ENCODE data around the gene MED15.
A peak's percentile ranks its signal among the peaks of the same experiment; 100 is the strongest.
"Not testable (repeated sequence)": the region's sequence is repeated elsewhere in the genome, so short reads cannot be mapped to it uniquely, and the experiment has no call there.

Gene MED15, protein sequence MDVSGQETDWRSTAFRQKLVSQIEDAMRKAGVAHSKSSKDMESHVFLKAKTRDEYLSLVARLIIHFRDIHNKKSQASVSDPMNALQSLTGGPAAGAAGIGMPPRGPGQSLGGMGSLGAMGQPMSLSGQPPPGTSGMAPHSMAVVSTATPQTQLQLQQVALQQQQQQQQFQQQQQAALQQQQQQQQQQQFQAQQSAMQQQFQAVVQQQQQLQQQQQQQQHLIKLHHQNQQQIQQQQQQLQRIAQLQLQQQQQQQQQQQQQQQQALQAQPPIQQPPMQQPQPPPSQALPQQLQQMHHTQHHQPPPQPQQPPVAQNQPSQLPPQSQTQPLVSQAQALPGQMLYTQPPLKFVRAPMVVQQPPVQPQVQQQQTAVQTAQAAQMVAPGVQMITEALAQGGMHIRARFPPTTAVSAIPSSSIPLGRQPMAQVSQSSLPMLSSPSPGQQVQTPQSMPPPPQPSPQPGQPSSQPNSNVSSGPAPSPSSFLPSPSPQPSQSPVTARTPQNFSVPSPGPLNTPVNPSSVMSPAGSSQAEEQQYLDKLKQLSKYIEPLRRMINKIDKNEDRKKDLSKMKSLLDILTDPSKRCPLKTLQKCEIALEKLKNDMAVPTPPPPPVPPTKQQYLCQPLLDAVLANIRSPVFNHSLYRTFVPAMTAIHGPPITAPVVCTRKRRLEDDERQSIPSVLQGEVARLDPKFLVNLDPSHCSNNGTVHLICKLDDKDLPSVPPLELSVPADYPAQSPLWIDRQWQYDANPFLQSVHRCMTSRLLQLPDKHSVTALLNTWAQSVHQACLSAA

DNA sequence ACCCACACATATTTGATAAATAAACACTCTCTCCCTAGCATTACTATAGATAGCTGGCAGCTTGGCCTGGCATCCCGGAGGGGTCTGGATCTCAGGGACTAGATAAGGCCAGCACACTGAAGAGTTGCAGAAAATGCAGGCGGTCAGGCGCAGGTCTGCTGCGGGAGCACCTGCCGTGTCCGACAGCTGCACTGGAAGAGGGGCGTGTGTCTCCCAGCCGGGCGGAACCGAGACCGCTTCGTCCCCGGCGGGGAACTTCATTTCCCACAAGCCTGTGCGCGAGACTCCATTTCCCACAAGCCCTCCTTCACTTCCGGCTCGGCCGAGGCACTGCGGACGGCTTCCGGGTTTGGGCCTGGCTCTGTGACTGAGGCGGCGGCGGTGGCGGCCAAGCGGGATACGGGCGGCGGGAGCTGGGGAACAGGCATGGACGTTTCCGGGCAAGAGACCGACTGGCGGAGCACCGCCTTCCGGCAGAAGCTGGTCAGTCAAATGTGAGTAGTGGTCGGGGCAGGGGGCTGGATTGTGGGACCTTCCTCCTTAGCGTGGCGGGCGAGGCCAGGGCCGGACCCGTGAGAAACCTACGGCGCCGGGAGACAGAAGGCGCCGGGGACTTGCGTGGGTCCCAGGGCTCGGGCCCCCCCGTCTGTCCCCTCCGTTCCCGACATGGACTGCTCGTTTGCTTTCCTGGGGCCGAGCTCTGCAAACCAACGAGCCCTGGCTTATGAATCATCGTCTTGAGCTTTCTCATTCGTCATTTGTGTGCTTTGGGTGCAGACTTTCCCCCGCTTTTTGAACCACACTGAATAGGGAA is at the start of gene MED15:
MED15 (plus strand) TSS at position 358 of the 814 bp plus-strand sequence; CDS start at position 427, 69 bp downstream.
- DNase-seq: peak; percentile 94

DNA sequence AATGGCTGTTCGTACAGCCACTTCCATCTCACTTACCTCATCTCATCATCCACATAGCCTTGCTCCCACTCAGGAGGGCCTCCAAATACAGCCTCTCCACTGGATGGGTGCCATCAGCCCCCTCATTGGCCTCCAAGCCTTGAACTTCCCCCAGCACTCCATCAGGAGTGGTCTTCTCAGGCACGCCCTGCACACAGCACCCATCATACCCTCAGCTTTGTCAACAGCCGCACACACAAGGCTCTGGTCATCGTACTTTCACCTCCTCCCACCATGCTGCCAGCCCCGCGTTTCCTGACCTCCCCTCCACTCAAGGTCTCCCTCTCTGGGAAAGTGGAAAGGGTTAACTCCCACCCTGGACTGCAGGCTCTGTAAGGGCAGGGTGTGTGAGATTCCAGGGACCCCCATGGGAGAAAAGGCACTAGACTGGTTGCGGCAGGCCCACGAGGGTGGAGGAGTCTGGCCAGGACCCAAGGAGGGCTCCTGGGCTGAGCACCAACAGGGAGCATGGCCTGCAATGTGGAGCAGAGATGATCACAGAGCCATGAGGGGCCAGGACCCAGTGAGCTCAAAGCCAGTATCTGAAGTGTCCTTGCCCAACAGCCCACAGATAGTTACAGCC is 48.8 kb upstream of the MED15 start:
- no peak for DNase-seq

DNA sequence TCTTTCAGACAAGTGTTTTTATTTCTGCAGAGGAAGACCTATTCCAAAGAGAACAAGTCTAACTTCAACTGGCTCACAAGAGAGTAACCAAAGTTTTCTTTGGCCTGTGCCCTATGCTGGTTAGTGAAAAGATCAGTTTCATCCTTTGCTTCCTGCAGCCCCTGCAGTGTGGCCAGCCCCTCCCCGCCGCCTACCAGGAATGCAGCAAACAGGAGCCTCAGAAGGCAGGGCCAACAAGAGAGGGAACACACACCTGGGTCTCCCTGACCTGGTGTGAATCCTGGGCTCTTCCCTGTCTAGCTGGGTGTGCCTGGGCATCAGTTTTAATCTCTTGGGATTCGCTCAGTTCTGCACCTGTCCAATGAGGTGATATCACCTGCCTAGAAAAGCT is 48.3 kb upstream of the MED15 start:
- no peak for DNase-seq

DNA sequence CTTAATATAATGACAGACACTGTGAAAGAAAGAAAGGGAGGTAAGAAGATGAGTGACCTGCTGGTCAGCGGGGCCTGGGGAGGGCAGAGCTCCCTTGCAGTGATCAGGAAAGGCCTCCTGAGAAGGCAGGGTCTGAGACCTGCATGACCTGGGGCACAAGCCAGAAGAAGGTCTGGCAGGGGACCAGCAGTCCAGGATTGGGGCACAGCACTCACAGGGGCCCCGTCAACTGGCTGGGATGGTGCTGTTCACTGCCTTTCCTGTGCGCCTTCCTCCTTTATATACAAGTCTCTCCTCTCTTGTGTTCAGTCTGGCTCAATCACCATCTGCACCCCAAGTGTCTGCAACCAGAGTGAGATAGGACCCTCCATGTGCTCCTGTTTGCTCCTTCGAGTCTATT is 47.5 kb upstream of the MED15 start:
- no peak for DNase-seq

DNA sequence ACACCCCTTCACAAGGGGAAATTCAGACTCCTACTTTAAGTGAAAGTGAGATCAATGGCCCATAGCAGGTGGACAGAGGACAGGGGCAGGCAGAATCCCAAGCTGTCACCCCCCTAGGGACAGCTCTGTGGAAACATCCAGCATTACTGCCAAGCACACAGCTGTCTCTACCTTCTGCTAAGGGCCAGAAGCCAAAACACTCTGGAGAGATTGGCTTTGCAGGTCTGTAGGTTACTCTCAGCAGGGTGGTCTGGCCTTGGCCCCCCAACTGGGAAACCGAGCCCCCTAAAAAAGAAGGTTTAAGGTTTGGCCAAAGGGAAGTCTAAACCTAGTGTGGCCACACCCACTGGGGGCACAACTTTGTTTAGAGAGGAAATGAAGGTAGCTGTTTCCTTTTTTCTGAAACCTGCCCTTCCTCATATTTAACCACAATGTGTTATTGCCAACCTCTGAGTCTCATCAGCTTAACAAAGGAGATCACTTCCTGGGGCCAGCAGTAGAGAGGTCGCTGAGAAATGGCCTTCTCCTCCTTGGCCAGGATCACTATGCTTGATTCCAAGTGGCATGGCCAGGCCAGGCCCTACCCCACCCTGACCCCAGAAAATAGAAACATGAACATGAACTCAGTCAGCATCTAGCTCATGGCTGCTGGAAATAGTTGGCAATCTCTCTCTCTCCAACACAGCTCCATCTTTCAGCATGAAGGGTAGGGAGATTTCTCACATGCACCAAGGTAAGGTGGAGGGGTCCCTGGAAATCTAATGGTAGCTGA is 43.9 kb upstream of the MED15 start:
- DNase-seq: no peak

DNA sequence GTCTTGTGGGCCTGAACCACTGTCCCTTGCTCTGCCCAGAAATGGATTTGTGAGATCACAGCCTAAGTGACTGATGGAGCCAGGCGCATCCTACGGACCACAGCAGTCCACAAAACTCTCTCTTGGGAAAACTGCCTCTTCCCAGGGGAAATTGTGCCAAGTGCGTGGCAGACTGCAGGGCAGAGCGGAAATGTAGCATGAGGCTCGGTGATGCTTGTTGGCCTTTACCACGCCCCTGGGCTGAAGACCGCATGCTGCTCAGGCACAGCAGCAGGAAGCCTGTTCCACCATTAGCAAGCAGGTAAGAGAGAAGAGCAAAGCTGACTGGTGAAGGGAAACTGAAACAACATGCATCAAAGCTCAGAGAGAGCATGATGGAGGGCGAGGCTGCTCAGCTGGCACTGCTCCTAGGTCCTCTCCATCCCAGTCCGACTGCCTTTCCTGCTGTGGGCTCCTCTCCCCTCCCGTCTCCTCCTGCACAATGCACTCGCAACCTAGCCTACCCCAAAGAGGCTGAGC is 43.3 kb upstream of the MED15 start:
- peak; percentile 72 for DNase-seq

DNA sequence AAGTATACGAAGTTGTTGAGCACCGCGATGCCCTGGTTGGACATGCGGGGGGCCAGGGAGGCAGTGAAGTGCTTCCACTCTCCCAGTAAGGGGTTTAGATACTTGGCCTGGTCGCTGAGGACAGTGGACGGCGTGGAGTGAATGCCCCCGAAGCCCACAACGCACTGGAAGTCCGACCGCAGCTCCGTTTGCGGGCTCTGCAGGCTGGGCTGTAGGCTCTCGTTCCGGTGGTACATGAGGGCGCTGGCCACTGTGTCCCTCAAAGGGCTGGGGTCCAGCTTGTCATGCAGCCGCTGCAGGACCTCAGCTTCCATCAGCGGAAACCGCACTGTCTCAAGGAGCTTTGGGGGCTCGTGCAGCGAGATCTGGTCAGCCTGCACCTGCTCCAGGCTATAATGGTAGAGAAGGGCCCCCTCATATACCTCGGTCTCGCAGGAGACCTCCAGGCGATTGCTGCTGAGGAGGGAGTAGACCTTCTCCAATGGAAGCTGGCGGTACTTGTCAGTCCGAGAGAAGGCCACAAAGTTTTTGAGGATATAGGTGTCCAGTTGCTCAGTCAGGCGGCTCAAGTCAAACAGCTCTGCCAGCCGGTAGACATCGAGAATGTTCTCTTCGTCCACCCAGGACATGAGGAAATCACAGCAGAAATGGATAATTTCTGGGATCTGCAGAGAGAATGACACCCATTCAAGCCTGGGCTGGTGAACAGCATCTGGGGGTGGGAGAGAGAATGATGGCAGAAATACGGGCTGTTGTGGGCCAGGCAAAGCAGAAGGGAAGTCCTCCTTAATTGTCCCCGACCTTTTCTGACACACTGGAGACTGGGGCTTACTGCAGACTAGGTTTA is 42.3 kb upstream of the MED15 start:
- DNase-seq: no peak

DNA sequence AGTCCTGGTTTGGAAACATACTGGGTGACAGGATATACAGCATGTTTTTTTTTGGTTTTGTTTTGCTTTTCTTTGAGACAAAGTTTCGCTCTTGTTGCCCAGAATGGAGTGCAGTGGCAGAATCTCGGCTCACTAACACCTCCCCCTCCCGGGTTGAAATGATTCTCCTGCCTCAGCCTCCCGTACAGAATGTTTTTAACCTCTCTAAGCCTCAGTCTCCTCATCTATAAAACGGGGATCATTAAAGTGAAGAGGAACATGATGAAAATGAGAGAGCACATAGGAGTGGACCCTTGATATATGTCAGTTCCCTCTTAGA is 41.7 kb upstream of the MED15 start:
- DNase-seq: no peak

DNA sequence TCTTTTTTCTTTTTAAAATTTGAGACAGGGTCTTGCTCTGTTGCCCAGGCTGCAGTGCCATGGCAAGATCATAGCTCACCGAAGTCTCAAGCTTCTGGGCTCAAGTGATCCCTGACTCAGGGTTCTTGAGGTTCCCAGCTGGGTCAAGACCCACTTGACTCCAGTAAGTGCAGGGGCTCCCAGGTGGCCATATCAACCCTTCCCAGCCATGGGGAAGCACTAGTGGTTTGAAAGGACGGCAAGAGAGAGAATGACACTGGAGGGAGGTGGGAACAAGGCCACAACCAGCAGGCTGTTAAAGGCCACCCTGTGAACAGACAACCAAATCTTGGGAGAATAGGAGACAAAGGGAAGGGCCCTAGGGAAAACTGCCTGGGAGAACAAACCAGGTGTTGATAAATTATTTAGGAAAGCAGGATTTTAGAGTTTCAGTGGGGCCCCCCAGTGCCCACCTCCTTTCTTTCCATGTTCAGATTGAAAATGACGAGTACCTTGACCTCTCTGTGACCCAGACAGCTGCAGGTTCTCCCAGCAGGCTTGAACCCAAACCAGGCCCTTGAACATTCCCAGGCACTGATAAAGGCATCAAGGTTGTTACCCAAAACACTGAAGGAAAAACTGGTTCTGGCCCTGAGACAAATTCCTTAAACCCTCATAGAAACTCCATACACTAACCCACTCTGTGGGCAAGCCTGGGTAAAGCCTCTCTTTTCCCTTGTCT is 40.6 kb upstream of the MED15 start:
- DNase-seq: no peak

DNA sequence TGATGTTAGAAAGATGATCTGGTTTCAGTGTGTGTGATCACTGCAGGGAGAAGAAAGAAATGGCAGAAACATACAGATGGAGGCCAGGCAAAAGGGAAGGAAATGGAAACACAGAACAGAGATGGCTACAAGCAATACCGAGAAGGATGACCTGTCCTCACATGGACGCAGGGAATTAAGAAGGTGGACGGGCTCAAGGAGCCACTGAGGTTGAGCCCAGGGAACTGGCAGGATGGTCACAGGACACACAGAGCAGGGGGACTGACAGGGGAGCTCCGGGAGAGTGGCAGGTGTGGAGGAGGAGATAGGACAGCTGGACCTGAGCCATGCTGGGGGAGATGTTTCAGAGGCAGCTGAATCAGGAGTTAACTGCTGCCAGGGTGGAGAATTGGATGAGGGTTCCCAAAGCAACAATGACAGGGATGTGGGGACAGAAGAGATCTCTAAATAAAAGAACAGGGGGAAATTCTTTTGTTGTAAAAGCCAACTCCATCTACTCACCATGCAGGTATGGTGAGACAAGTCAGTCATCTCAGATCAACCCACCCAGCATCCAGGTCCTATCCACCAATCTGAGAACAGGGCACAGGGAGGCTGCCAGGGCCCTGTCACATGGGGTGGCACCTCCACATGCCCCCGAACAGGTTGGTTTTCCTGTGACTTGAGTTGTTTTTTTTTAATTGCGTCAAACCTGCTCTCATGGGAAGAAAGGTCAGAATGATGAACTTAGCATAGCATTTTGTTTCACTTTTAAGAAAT is 38.1 kb upstream of the MED15 start:
- DNase-seq: no peak

DNA sequence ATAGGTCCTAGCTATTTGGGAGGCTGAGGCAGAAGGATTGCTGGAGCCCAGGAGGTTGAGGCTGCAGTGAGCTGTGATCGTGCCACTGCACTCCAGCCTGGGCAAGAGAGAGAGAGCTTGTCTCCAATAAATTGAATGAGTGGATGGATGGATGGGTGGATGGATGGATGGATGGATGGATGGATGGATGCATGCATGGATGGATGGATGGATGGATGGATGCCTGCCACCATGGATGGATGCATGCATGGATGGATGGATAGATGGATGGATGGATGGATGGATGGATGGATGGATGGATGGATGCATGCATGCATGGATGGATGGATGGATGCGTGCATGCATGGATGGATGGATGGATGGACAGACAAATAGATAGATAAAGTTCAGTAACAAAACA is 36.9 kb upstream of the MED15 start:
- not testable (repeated sequence) for DNase-seq

DNA sequence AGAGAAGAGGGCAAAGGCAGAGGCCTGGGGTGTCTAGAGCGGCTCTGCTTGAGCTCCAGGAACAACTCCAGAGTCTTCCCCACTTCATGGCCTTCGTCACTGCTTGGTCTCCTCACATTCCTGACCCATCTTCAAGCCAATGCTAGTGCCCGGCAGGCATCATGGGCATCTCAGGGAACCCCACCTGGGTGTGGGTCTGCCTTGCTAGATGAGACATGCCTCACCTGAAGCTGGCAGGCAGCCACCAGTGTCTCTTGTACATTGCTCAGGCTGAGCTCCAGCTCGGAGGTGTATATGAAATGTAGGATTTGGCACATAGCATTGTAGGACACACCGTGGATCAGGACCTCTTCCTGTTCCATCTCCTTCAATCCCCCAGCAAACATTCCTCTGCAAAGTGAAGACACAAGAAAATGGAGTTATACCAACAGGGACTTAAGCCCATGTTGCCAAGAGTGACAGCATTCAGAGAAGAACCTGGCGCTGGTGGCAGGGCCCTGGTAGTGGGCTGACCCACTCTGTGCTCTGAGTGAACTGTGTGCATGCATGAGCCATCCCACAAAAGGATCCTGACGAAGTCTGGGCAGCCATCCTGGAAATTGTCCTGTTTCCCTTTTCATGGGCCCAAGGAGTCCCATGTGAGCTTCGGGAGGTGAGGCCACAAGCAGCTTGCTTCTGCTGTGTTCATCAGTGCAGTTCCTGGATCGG is 36.1 kb upstream of the MED15 start:
- no peak for DNase-seq

DNA sequence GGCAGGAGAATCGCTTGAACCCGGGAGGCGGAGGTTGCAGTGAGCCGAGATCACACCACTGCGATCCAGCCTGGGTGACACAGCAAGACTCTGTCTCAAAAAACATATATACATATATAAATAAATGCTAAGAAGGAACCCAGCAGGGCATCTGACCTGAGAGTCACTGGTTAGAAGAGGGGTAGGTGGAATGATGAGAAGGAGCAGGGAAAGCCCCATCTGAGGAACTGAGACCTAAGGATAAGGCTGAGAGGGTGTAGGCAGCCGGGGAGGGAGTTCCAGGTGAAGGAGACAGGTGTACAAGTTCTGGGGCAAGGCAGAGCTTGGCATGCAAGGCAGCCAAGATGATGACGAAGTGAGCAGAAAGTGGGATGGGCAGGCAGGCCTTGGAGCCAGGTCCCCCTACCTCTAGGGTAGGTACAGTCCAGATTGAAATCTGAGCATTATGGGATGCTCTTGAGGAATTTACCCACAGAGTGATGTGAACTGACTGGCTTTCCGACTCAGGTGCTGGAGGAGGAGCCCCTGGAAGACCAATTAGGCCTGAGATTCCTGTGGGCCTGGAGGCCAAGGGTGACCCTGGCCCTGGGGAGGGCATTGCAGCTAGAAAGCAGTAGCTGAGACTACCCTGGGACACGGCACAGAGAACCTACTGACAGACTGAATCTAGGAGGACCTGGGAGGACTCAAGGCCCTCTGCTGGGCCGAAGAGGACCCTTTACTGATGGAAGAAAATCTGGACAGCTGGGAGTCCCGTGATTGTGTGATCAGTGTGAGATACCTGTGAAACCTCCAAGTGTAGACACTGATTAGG is 34.6 kb upstream of the MED15 start:
- DNase-seq: no peak

DNA sequence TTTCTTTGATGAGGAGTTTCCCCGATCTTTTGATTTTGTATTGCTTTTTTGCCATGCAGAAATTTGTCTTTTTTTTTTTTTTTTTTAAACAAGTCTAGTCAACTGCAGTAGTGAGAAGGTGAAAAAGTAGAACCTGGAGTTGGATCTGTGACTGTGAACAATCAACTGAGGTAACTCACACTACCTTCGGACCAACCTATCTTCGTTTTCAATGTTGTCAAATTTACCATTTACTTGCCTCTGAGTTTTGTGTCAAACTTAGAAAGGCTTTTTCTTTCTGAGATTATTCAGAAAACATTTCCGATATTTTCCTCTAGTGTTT is 32.3 kb upstream of the MED15 start:
- DNase-seq: no peak

DNA sequence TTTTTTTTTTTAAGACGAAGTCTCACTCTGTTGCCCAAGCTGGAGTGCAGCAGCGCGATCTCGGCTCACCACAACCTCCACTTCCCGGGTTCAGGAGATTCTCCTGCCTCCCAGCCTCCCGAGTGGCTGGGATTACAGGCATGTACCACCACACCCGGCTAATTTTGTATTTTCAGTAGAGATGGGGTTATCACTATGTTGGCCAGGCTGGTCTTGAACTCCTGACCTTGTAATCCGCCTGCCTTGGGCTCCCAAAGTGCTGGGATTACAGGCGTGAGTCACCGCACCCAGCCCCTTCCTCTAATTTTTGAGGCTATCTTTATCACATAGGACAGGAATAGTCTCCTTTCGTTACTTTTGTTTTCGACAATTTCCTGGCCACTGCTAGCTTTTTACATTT is 31.8 kb upstream of the MED15 start:
- DNase-seq: not testable (repeated sequence)

DNA sequence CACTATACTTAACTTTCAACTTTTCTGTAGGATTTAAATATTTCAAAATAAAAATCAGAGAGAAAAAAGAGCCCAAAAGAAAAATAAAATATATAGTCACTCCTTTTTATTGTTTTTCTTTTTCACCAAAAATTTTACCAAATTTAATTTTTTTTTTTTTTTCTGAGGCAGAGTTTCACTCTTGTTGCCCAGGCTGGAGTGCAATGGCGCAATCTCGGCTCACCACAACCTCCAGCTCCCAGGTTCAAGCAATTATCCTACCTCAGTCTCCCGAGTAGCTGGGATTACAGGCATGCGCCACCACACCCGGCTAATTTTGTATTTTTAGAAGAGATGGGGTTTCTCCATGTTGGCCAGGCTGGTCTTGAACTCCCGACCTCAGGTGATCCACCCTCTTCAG is 29.4 kb upstream of the MED15 start:
- not testable (repeated sequence) for DNase-seq

DNA sequence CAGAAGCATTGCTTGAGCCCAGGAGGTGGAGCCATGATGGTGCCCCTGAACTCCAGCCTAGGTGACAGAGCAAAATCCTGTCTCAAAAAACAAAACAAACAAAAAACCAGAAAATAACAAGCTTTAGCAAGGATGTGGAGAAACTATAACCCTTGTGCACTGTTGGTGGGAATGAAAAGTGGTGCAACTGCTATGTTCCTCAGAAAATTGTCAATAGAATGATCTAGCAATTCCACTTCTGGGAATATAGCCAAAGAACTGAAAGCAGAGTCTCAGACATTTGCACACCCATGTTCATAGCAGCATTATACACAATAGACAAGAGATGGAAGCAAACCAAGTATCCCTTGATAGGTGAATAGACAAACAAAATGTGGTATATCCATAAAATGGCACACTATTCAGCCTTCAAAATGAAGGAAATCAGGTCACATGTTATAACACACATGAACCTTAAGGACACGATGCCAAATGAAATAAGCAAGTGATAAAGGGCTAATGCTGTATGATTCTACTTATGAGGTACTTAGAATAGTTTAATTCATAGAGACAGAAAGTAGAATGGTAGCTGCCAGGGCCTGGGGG is 27.7 kb upstream of the MED15 start:
- no peak for DNase-seq

DNA sequence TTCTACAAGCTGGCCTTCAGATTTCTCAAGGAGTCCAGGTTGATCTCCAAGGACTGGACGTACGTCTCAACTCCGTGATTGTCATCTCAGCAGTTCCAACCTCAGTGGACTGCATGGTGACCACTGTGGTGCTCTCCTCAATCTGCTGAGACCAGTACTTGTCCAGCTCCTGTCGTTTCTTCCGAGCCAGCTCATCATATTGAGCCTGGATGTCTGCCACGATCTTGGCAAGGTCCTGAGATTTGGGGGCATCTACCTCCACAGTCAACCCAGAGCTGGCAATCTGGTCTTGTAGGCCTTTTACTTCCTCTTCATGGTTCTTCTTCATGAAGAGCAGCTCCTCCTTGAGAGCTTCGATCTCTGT is 24.3 kb upstream of the MED15 start:
- not testable (repeated sequence) for DNase-seq
